HepG2 (cell line): ENCODE data around the gene TBX21. TPM values are rescaled to one million over a fixed set of nuclear protein-coding genes. Genes with fewer than 3 reads are reported as not detected.

Experiments
- ATAC-seq: fragments of 200-7000 bp; cut with Tn5 transposase; 3 replicates; pipeline ENCODE4 v1.9.1; 2020; ENCODE audit warnings: mild to moderate bottlenecking, moderate library complexity
- BruUV-seq: library from RNA; stranded (reverse); fragments of 400-500 nt; replicated peaks from 2 replicates; lab custom pipeline; 2021; lab: Mats Ljungman, UMichigan
- CTCF ChIA-PET: fragments of 300-600 bp; formaldehyde crosslinking; extraction: SDS; loops from one replicate; lab custom pipeline; 2021; ENCODE audit warnings: low total read pairs, inconsistent platforms, low intra/inter-chr PET ratio; lab: Yijun Ruan, JAX
- POLR2A ChIA-PET: fragments of 350-600 bp; sonication (Branson Sonifier 250); formaldehyde crosslinking; loops from one replicate; lab custom pipeline; 2020; ENCODE audit warnings: antibody characterized with exemption, inconsistent platforms; lab: Yijun Ruan, JAX
- DNase-seq: peaks from one replicate; pipeline ENCODE4 v3.0.0-alpha.2; 2015; ENCODE audit warnings: low spot score
- FAIRE-seq: peaks from 3 replicates; lab custom pipeline; 2011; peaks lifted over from hg19 to GRCh38; lab: Jason Lieb, UNC
- H2AFZ ChIP-seq: one replicate; pipeline ENCODE4 v1.6.1; 2011; ENCODE audit warnings: low read length, inconsistent platforms
- H3K27ac ChIP-seq: fragments of 300-600 bp; 3 replicates; pipeline ENCODE4 v1.8.0; 2011; ENCODE audit warnings: mixed run types, mild to moderate bottlenecking, mixed read lengths, low read length, inconsistent platforms; ENCODE audit not compliant: insufficient read depth; ENCODE audit errors: extremely low read length
- H3K27me3 ChIP-seq, 2 experiments: fragments of 200-600 bp in 1 of 2; 2 replicates in 1 of 2; 3 replicates in 1 of 2; pipeline versions ENCODE4 v1.6.0 to v1.8.0; 2011; ENCODE audit warnings: low read length in 2 of 2, mild to moderate bottlenecking in 2 of 2, moderate library complexity in 2 of 2, inconsistent platforms in 1 of 2; ENCODE audit not compliant: insufficient read depth in 2 of 2, control insufficient read depth in 1 of 2
- H3K36me3 ChIP-seq, 2 experiments: fragments of 200-600 bp in 1 of 2; replicated peaks in 1 of 2; 2 replicates in 1 of 2; 3 replicates in 1 of 2; pipeline versions ENCODE4 v1.5.1 to v1.8.0; 2011; ENCODE audit warnings: low read length in 2 of 2, inconsistent platforms in 1 of 2; ENCODE audit not compliant: insufficient read depth in 2 of 2, control insufficient read depth in 1 of 2
- H3K4me1 ChIP-seq: 2 replicates; pipeline ENCODE4 v1.5.1; 2012; ENCODE audit warnings: low read length, inconsistent platforms; ENCODE audit not compliant: insufficient read depth
- H3K4me2 ChIP-seq: 2 replicates; pipeline ENCODE4 v1.6.0; 2011; ENCODE audit warnings: low read depth, low read length, inconsistent platforms
- H3K4me3 ChIP-seq, 3 experiments: fragments of 200-600 bp in 1 of 3; sonication (generic), shearing (Covaris generic) in 1 of 3; replicated peaks in 1 of 3; 2 replicates each; pipeline ENCODE4 v1.5.1; 2011 to 2016; ENCODE audit warnings: low read length in 3 of 3, inconsistent platforms in 2 of 3, low read depth in 2 of 3, mild to moderate bottlenecking in 2 of 3, control low read depth in 1 of 3, mixed read lengths in 1 of 3; ENCODE audit not compliant: insufficient read depth in 1 of 3
- H3K79me2 ChIP-seq: one replicate; pipeline ENCODE4 v1.6.1; 2011; ENCODE audit warnings: low read length, inconsistent platforms; ENCODE audit not compliant: insufficient read depth
- H3K9ac ChIP-seq: 2 replicates; pipeline ENCODE4 v1.6.0; 2011; ENCODE audit warnings: mild to moderate bottlenecking, low read depth, low read length, inconsistent platforms; ENCODE audit not compliant: insufficient read depth
- H3K9me3 ChIP-seq: 2 replicates; pipeline ENCODE4 v1.5.1; 2012; ENCODE audit warnings: mild to moderate bottlenecking, low read length
- H4K20me1 ChIP-seq: 2 replicates; pipeline ENCODE4 v1.6.0; 2011; ENCODE audit warnings: inconsistent platforms, mild to moderate bottlenecking, low read length, moderate library complexity; ENCODE audit not compliant: insufficient read depth
- CCDC6 ChIP-seq: sonication (generic); formaldehyde crosslinking; IDR thresholded peaks from 2 replicates; pipeline ENCODE4 v1.8.1; 2022; ENCODE audit warnings: mild to moderate bottlenecking, missing genetic modification reagents, moderate library complexity
- FOXK1 ChIP-seq: sonication (generic); formaldehyde crosslinking; IDR thresholded peaks from 2 replicates; pipeline ENCODE4 v1.4.0; 2020; ENCODE audit warnings: low read depth, missing genetic modification reagents, borderline replicate concordance
- MXD3 ChIP-seq: IDR thresholded peaks from 2 replicates; pipeline ENCODE4 v1.6.1; 2016; ENCODE audit warnings: mild to moderate bottlenecking, missing biosample characterization, missing genetic modification reagents
- MZF1 ChIP-seq: sonication (generic); formaldehyde crosslinking; IDR thresholded peaks from 2 replicates; pipeline ENCODE4 v1.8.1; 2023; ENCODE audit warnings: mild to moderate bottlenecking, missing genetic modification reagents, borderline replicate concordance
- NONO ChIP-seq, 2 experiments: fragments of 450-650 bp in 1 of 2; sonication (generic) in 1 of 2; formaldehyde crosslinking in 1 of 2; IDR thresholded peaks in 1 of 2; conservative IDR thresholded peaks in 1 of 2; 2 replicates each; pipeline versions ENCODE4 v1.6.1 to v1.8.0; 2017 to 2022; ENCODE audit warnings: mild to moderate bottlenecking in 1 of 2, missing genetic modification reagents in 1 of 2, moderate library complexity in 1 of 2
- SP1 ChIP-seq, 2 experiments: fragments of 450-650 bp in 1 of 2; sonication (generic) in 1 of 2; formaldehyde crosslinking in 1 of 2; IDR thresholded peaks; 2 replicates each; pipeline versions ENCODE4 v1.4.0 to v1.6.1; 2016 to 2020; ENCODE audit warnings: missing genetic modification reagents in 1 of 2
- TBX3 ChIP-seq: fragments of 450-650 bp; IDR thresholded peaks from 2 replicates; pipeline ENCODE4 v1.6.1; 2017; ENCODE audit warnings: antibody characterized with exemption, mild to moderate bottlenecking, inconsistent platforms, borderline replicate concordance
- ZFP41 ChIP-seq: sonication (generic); formaldehyde crosslinking; IDR thresholded peaks from 2 replicates; pipeline ENCODE4 v1.4.0; 2020; ENCODE audit warnings: mild to moderate bottlenecking, missing genetic modification reagents, borderline replicate concordance
- ZKSCAN5 ChIP-seq: sonication (generic); formaldehyde crosslinking; IDR thresholded peaks from 2 replicates; pipeline ENCODE4 v1.5.1; 2020; ENCODE audit warnings: mild to moderate bottlenecking, missing genetic modification reagents
- ZNF101 ChIP-seq: sonication (generic); formaldehyde crosslinking; IDR thresholded peaks from 2 replicates; pipeline ENCODE4 v1.4.0; 2020; ENCODE audit warnings: mild to moderate bottlenecking, low read depth, missing genetic modification reagents, borderline replicate concordance
- ZNF138 ChIP-seq: sonication (generic); formaldehyde crosslinking; IDR thresholded peaks from 2 replicates; pipeline ENCODE4 v1.5.0; 2020; ENCODE audit warnings: mild to moderate bottlenecking, low read depth, missing genetic modification reagents
- ZNF253 ChIP-seq: sonication (generic); formaldehyde crosslinking; IDR thresholded peaks from 2 replicates; pipeline ENCODE4 v1.8.0; 2022; ENCODE audit warnings: mild to moderate bottlenecking, missing genetic modification reagents, borderline replicate concordance
- ZNF740 ChIP-seq: sonication (generic); formaldehyde crosslinking; IDR thresholded peaks from 2 replicates; pipeline ENCODE4 v1.4.0; 2020; ENCODE audit warnings: missing genetic modification reagents
- WGBS: methylation state at CpG from one replicate; pipeline ENCODE4 v1.1.6; 2017; ENCODE audit warnings: low lambda C conversion rate; 5-methylcytosine and 5-hydroxymethylcytosine counted together
- in situ Hi-C: cut with HindIII; loops from 2 replicates; pipeline ENCODE4 v1.10.0; 2017; ENCODE audit warnings: low pct_unique_long_range_greater_than_20kb; ENCODE audit not compliant: extremely low pct_ligation_motif_present
- intact Hi-C: fragments of 100-400 bp; cut with micrococcal nuclease; formaldehyde crosslinking; loops from one replicate; pipeline ENCODE4 v1.10.0; 2022; ENCODE audit not compliant: unreplicated experiment
- polyA plus RNA-seq, 8 experiments: library from polyadenylated mRNA; depleted of rRNA in 3 of 8; stranded (reverse) in 7 of 8; unstranded in 1 of 8; fragments of >200 nt; fragmentation: Illumina TruSeq in 4 of 8; extraction: Trizol in 4 of 8; gene quantifications; 2 replicates each; pipeline versions ENCODE4 v1.2.1 to v1.2.3, GENCODE V29; 2011 to 2016; ENCODE audit warnings: low read depth in 4 of 8, missing spikeins in 1 of 8, mixed read lengths in 1 of 8; ENCODE audit not compliant: insufficient read depth in 1 of 8
- total RNA-seq, 5 experiments: library from RNA; depleted of rRNA; stranded (reverse); fragments of >200 nt; fragmentation: Illumina TruSeq; extraction: Trizol; gene quantifications; 2 replicates each; pipeline ENCODE4 v1.2.3, GENCODE V29; 2016; ENCODE audit warnings: low read depth in 1 of 5
- TF ChIP-seq, protein P1 (sequence below): sonication (generic); formaldehyde crosslinking; IDR thresholded peaks from 2 replicates; pipeline ENCODE4 v1.4.0; 2020; ENCODE audit warnings: low read depth, missing genetic modification reagents

Gene TBX21
- total and polyA plus RNA-seq, 2 of the 13 experiments (the other 11 are each of a cell fraction or from before 2014, with no cell fraction given): not detected

DNA sequence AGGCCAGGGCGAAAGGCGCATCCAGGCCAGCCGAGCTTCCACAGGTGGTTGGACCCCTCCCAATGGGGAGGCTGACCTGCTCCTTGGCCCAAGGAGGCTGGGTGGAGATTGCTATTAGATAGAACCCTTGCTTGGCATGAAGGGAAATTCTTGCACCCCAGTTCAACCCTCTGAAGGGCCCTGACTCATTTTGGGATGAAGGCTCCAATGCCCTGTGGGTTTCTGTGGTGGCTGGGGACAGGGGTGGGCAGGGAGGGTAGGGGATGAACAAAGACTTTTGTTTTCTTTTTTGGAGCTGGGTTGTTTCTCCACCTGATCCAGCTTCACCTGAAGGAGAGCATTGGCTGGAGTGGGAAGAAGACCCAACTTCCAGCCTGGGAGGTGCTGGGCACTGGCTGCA, 16.7 kb upstream of the TBX21 start:
- ATAC-seq: no peak

More for the DNA sequence above, 16.7 kb upstream of the TBX21 start:
- Histone ChIP-seq H2AFZ (no peak overlapping the region), H3K27me3 (peaks cover 18 to 77% of the 10 kb centered on the region in 2 experiments), H3K36me3 (no peaks in the 10 kb centered on the region), H3K9ac (no peak overlapping the region), H4K20me1 (no peaks in the 10 kb centered on the region), H3K9me3 (no peaks in the 10 kb centered on the region), H3K4me3 (no peak overlapping the region), H3K79me2 (no peaks in the 10 kb centered on the region), H3K4me1 (peaks cover 25% of the 10 kb centered on the region), H3K27ac (no peak overlapping the region), H3K4me2 (no peak overlapping the region)
- 4% methylated on average over 3 of the region's 3 CpGs for WGBS
- BruUV-seq: no TSS peak
- intact Hi-C loops: no loop called here
- ChIA-PET POLR2A (no interaction called here), CTCF (no interaction called here)
- no peak for DNase-seq
- no peak for TF ChIP-seq FOXK1 (CRISPR knock-in tag)
- TF ChIP-seq SP1 (IDR thresholded peaks at IDR 0.05): no peak
- TF ChIP-seq SP1 (CRISPR knock-in tag; IDR thresholded peaks at IDR 0.05): no peak
- no peak for TF ChIP-seq ZKSCAN5 (CRISPR knock-in tag)
- TF ChIP-seq ZNF253 (CRISPR knock-in tag): no peak
- TF ChIP-seq NONO (IDR thresholded peaks at IDR 0.05): no peak
- no peak for TF ChIP-seq NONO (CRISPR knock-in tag; conservative IDR thresholded peaks at IDR 0.05)
- TF ChIP-seq ZNF740: no peak
- TF ChIP-seq ZNF101: no peak
- TF ChIP-seq TBX3: no peak
- TF ChIP-seq CCDC6 (CRISPR knock-in tag): no peak
- TF ChIP-seq ZFP41 (CRISPR knock-in tag): no peak
- TF ChIP-seq, protein P1, sequence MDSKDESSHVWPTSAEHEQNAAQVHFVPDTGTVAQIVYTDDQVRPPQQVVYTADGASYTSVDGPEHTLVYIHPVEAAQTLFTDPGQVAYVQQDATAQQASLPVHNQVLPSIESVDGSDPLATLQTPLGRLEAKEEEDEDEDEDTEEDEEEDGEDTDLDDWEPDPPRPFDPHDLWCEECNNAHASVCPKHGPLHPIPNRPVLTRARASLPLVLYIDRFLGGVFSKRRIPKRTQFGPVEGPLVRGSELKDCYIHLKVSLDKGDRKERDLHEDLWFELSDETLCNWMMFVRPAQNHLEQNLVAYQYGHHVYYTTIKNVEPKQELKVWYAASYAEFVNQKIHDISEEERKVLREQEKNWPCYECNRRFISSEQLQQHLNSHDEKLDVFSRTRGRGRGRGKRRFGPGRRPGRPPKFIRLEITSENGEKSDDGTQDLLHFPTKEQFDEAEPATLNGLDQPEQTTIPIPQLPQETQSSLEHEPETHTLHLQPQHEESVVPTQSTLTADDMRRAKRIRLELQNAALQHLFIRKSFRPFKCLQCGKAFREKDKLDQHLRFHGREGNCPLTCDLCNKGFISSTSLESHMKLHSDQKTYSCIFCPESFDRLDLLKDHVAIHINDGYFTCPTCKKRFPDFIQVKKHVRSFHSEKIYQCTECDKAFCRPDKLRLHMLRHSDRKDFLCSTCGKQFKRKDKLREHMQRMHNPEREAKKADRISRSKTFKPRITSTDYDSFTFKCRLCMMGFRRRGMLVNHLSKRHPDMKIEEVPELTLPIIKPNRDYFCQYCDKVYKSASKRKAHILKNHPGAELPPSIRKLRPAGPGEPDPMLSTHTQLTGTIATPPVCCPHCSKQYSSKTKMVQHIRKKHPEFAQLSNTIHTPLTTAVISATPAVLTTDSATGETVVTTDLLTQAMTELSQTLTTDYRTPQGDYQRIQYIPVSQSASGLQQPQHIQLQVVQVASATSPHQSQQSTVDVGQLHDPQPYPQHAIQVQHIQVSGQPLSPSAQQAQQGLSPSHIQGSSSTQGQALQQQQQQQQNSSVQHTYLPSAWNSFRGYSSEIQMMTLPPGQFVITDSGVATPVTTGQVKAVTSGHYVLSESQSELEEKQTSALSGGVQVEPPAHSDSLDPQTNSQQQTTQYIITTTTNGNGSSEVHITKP (CRISPR knock-in tag): no peak
- TF ChIP-seq MXD3 (CRISPR knock-in tag): no peak
- no peak for TF ChIP-seq ZNF138 (CRISPR knock-in tag)
- no peak for TF ChIP-seq MZF1 (CRISPR knock-in tag)
- FAIRE-seq: no peak
- in situ Hi-C loops: no loop called here
